ENCODE results near the gene LRRC56. TPM values are rescaled to one million over a fixed set of nuclear protein-coding genes. Genes with fewer than 3 reads are reported as not detected.

Gene LRRC56
- total and polyA plus RNA-seq, 2 donors (not counting 1 experiment from before 2014, with no cell fraction given): 11.8 to 15.8 TPM

- ChIA-PET CTCF (interaction anchor here (1.6 kb wide), 1 partner anchor 16 kb away, joined by 6 read pairs; no protein-coding TSS in a partner anchor), POLR2A (interaction anchor here (0.7 kb wide), 4 partner anchors 13 to 311 kb away, joined by 4 to 7 read pairs (median 4); partner anchors contain the start of gene PHRF1)
- Histone ChIP-seq H3K27ac (ENCODE audit: low read length in 2 of 2) (peak overlapping the region in 1 of 2 donors; percentile 99), H3K79me2 (ENCODE audit: control insufficient read depth, insufficient read depth, low read length) (peaks cover 47% of the 10 kb centered on the region), H3K9ac (ENCODE audit: low read length) (no peak overlapping the region), H3K36me3 (replicated peaks in 1 of 2; ENCODE audit: control extremely low read depth in 1 of 2, control insufficient read depth in 1 of 2, extremely low read depth in 1 of 2, insufficient read depth in 2 of 2, low read length in 1 of 2) (peaks cover 0 to 5% of the 10 kb centered on the region in 2 experiments), H3K27me3 (replicated peaks in 1 of 4; ENCODE audit: control extremely low read depth in 1 of 4, control insufficient read depth in 3 of 4, insufficient read depth in 4 of 4, low read length in 3 of 4) (no peaks in the 10 kb centered on the region), H4K20me1 (ENCODE audit: control insufficient read depth, insufficient read depth, low read length, poor library complexity, severe bottlenecking) (peaks cover 13% of the 10 kb centered on the region), H2AFZ (ENCODE audit: insufficient read depth, low read depth, low read length, poor library complexity, severe bottlenecking) (no peak overlapping the region), H3K4me1 (ENCODE audit: control insufficient read depth in 2 of 2, insufficient read depth in 2 of 2, low read length in 2 of 2) (peaks cover 17 to 35% of the 10 kb centered on the region in 2 donors), H3K9me3 (ENCODE audit: control extremely low read depth in 1 of 3, control insufficient read depth in 2 of 3, insufficient read depth in 1 of 3, low read length in 2 of 3) (no peaks in the 10 kb centered on the region), H3K4me3 (ENCODE audit: control extremely low read depth in 1 of 5, extremely low read depth in 1 of 5, insufficient read depth in 1 of 5, low read depth in 2 of 5, low read length in 4 of 5) (no peak overlapping the region), H3K4me2 (replicated peaks; ENCODE audit: low read depth, low read length, poor library complexity, severe bottlenecking) (peak overlapping the region; percentile 99)
- intact Hi-C loops (cut with micrococcal nuclease): loop anchor here (5.0 kb wide), 4 partner anchors 184 to 769 kb away; partner anchors contain the start of genes BET1L, RIC8A, SLC25A22 and TOLLIP
- WGBS (ENCODE audit: insufficient coverage): 93% methylated on average over 19 of the region's 20 CpGs
- no peak for DNase-seq
- Mint-ChIP-seq H3K27me3 (no peaks in the 10 kb centered on the region), H3K4me1 (peaks cover 22% of the 10 kb centered on the region), H3K9me3 (ENCODE audit: insufficient read depth) (no peaks in the 10 kb centered on the region), H3K4me3 (peak overlapping the region; percentile 97), H3K27ac (peak overlapping the region; percentile 99)
- no peak for ATAC-seq (ENCODE audit: low read depth)
- no peak for TF ChIP-seq CTCF (IDR thresholded peaks at IDR 0.05)
- TF ChIP-seq EZH2 (IDR thresholded peaks at IDR 0.05; ENCODE audit: borderline replicate concordance, insufficient read depth, low read depth, low read length, poor library complexity, severe bottlenecking): no peak
These were observed 1.2 kb downstream of the LRRC56 start for GRCh38 chr11:538431-539051.

DNA sequence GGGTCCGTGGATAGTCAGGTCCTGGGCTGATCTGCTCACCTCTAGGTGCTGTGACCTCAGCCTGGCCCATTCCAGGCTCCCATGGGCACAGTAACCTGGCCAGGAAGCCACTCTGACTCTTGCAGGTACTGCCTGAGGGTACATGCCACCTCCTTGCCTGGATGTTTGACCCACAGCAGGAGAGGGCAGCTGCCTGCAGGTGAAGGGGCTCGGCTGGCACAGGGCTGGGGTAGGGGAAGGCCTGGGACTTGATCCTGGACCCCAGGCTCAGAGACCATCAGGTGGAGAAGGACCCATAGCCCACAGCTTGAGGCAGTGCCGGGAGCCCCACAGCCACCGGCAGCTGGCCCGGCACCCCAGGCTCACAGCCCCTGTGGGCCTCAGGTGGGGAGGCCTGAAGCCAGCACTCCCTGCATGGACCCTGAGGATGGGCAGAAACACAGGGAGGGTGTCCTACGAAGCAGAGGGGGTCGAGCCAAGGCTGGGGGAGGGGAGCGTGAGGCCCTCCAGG lies 2.7 kb downstream of the LRRC56 start:
- Mint-ChIP-seq H3K4me1 (peaks cover 19% of the 10 kb centered on the region), H3K27ac (no peak overlapping the region)
- H3K36me3 ChIP-seq (replicated peaks in 1 of 2; ENCODE audit: control extremely low read depth in 1 of 2, control insufficient read depth in 1 of 2, extremely low read depth in 1 of 2, insufficient read depth in 2 of 2, low read length in 1 of 2): peaks cover 0 to 2% of the 10 kb centered on the region in 2 experiments

More for the DNA sequence above, 2.7 kb downstream of the LRRC56 start:
- Mint-ChIP-seq H3K27me3 (no peaks in the 10 kb centered on the region), H3K4me3 (no peak overlapping the region), H3K9me3 (ENCODE audit: insufficient read depth) (no peaks in the 10 kb centered on the region)
- H3K27me3 ChIP-seq (replicated peaks in 1 of 4; ENCODE audit: control extremely low read depth in 1 of 4, control insufficient read depth in 3 of 4, insufficient read depth in 4 of 4, low read length in 3 of 4): no peaks in the 10 kb centered on the region
- CTCF ChIA-PET: no interaction called here
- no peak overlapping the region for H3K4me3 ChIP-seq (ENCODE audit: control extremely low read depth in 1 of 5, extremely low read depth in 1 of 5, insufficient read depth in 1 of 5, low read depth in 2 of 5, low read length in 4 of 5)
- H3K4me2 ChIP-seq (replicated peaks; ENCODE audit: low read depth, low read length, poor library complexity, severe bottlenecking): no peak overlapping the region
- WGBS (ENCODE audit: insufficient coverage): 94% methylated on average over 5 of the region's 8 CpGs
- no peak overlapping the region for H3K9ac ChIP-seq (ENCODE audit: low read length)
- H3K79me2 ChIP-seq (ENCODE audit: control insufficient read depth, insufficient read depth, low read length): peaks cover 33% of the 10 kb centered on the region
- H2AFZ ChIP-seq (ENCODE audit: insufficient read depth, low read depth, low read length, poor library complexity, severe bottlenecking): no peak overlapping the region
- no peak overlapping the region for H3K27ac ChIP-seq (ENCODE audit: low read length in 2 of 2)
- no peak for ATAC-seq (ENCODE audit: low read depth)
- no peak for DNase-seq
- H4K20me1 ChIP-seq (ENCODE audit: control insufficient read depth, insufficient read depth, low read length, poor library complexity, severe bottlenecking): no peaks in the 10 kb centered on the region
- POLR2A ChIA-PET: interaction anchor here (0.5 kb wide), 1 partner anchor 385 kb away, joined by 3 read pairs; no protein-coding TSS in a partner anchor
- no peaks in the 10 kb centered on the region for H3K9me3 ChIP-seq (ENCODE audit: control extremely low read depth in 1 of 3, control insufficient read depth in 2 of 3, insufficient read depth in 1 of 3, low read length in 2 of 3)
- peaks cover 12 to 25% of the 10 kb centered on the region in 2 donors for H3K4me1 ChIP-seq (ENCODE audit: control insufficient read depth in 2 of 2, insufficient read depth in 2 of 2, low read length in 2 of 2)
- intact Hi-C loops (cut with micrococcal nuclease): loop anchor here (5.0 kb wide), 4 partner anchors 182 to 767 kb away; partner anchors contain the start of genes BET1L, RIC8A, SLC25A22 and TOLLIP
- TF ChIP-seq EZH2 (IDR thresholded peaks at IDR 0.05; ENCODE audit: borderline replicate concordance, insufficient read depth, low read depth, low read length, poor library complexity, severe bottlenecking): no peak
- TF ChIP-seq CTCF (IDR thresholded peaks at IDR 0.05): no peak

All from B cell (primary cell).